Endothelial cell of umbilical vein (primary cell): ENCODE data around the gene C7. TPM values are rescaled to one million over a fixed set of nuclear protein-coding genes. Genes with fewer than 3 reads are reported as not detected.

ENCODE experiments used
- BruUV-seq: library from RNA; stranded (reverse); fragments of 400-500 nt; replicated peaks from 2 replicates; lab custom pipeline; 2021; lab: Mats Ljungman, UMichigan
- CTCF ChIA-PET: fragments of 300-600, 350-600 bp; sonication (Branson Sonifier 250); formaldehyde crosslinking; loops from one replicate; lab custom pipeline; 2021; ENCODE audit warnings: antibody characterized with exemption, inconsistent platforms; lab: Charles Lee
- POLR2A ChIA-PET: fragments of 300-600, 350-600 bp; sonication (Branson Sonifier 250); formaldehyde crosslinking; loops from one replicate; lab custom pipeline; 2021; ENCODE audit warnings: antibody characterized with exemption, inconsistent platforms; lab: Charles Lee
- DNase-seq: peaks from one replicate; pipeline ENCODE4 v3.0.0-alpha.2; 2011; ENCODE audit warnings: low read depth, low spot score
- FAIRE-seq: peaks from 2 replicates; lab custom pipeline; 2011; peaks lifted over from hg19 to GRCh38; lab: Jason Lieb, UNC
- H2AFZ ChIP-seq: 2 replicates; pipeline ENCODE4 v1.6.0; 2012; ENCODE audit warnings: low read depth, low read length, control low read depth, inconsistent platforms
- H3K27ac ChIP-seq: 2 replicates; pipeline ENCODE4 v1.5.1; 2011; ENCODE audit warnings: low read depth, mild to moderate bottlenecking, control low read depth, low read length, moderate library complexity; ENCODE audit not compliant: insufficient read depth
- H3K27me3 ChIP-seq, 2 experiments: 2 replicates each; pipeline versions ENCODE4 v1.6.0 to v1.6.1; 2011; ENCODE audit warnings: low read length in 2 of 2, mixed read lengths in 1 of 2; ENCODE audit not compliant: control insufficient read depth in 2 of 2, insufficient read depth in 2 of 2
- H3K36me3 ChIP-seq, 2 experiments: 2 replicates in 1 of 2; 3 replicates in 1 of 2; pipeline ENCODE4 v1.5.1; 2011; ENCODE audit warnings: low read length in 2 of 2, mild to moderate bottlenecking in 1 of 2, moderate library complexity in 1 of 2; ENCODE audit not compliant: control insufficient read depth in 2 of 2, insufficient read depth in 2 of 2; ENCODE audit errors: extremely low read depth in 1 of 2
- H3K4me1 ChIP-seq: 3 replicates; pipeline ENCODE4 v1.5.1; 2011; ENCODE audit warnings: mild to moderate bottlenecking, low read length; ENCODE audit not compliant: control insufficient read depth, insufficient read depth; ENCODE audit errors: extremely low read depth
- H3K4me2 ChIP-seq: 2 replicates; pipeline ENCODE4 v1.6.1; 2011; ENCODE audit warnings: low read length, control low read depth, mixed read lengths; ENCODE audit not compliant: insufficient read depth
- H3K4me3 ChIP-seq, 3 experiments: fragments of 200-600 bp in 1 of 3; sonication (generic), shearing (Covaris generic) in 1 of 3; replicated peaks in 1 of 3; 2 replicates each; pipeline ENCODE4 v1.5.1; 2011 to 2016; ENCODE audit warnings: control low read depth in 3 of 3, low read length in 3 of 3, mild to moderate bottlenecking in 2 of 3, inconsistent platforms in 1 of 3, low read depth in 1 of 3, moderate library complexity in 1 of 3; ENCODE audit not compliant: insufficient read depth in 1 of 3
- H3K79me2 ChIP-seq: 2 replicates; pipeline ENCODE4 v1.6.0; 2012; ENCODE audit warnings: low read length, inconsistent platforms; ENCODE audit not compliant: control insufficient read depth, insufficient read depth
- H3K9ac ChIP-seq: replicated peaks from 2 replicates; pipeline ENCODE3; 2011; ENCODE audit warnings: low read length, control low read depth; ENCODE audit not compliant: insufficient read depth; ENCODE audit errors: extremely low read depth
- H3K9me1 ChIP-seq: replicated peaks from 3 replicates; pipeline ENCODE4 v1.6.0; 2011; ENCODE audit warnings: mild to moderate bottlenecking, low read length; ENCODE audit not compliant: control insufficient read depth, insufficient read depth; ENCODE audit errors: extremely low read depth
- H3K9me3 ChIP-seq: replicated peaks from 2 replicates; pipeline ENCODE4 v1.5.1; 2012; ENCODE audit warnings: low read length, inconsistent platforms; ENCODE audit not compliant: control insufficient read depth, insufficient read depth
- H4K20me1 ChIP-seq: replicated peaks from 2 replicates; pipeline ENCODE3; 2011; ENCODE audit warnings: mild to moderate bottlenecking, low read length; ENCODE audit not compliant: control insufficient read depth, insufficient read depth; ENCODE audit errors: extremely low read depth
- EZH2 ChIP-seq: IDR thresholded peaks from 2 replicates; pipeline ENCODE4 v1.6.1; 2012; ENCODE audit warnings: borderline replicate concordance, low read depth, mild to moderate bottlenecking, moderate library complexity, low read length, inconsistent platforms; ENCODE audit not compliant: severe bottlenecking
- FOS ChIP-seq: IDR thresholded peaks from 2 replicates; pipeline ENCODE4 v1.6.1; 2011; ENCODE audit warnings: mild to moderate bottlenecking, low read length, moderate library complexity, borderline replicate concordance; ENCODE audit not compliant: insufficient read depth
- GATA2 ChIP-seq: IDR thresholded peaks from 2 replicates; pipeline ENCODE4 v1.7.0; 2011; ENCODE audit warnings: low read depth, mild to moderate bottlenecking, moderate library complexity, mixed read lengths, low read length; ENCODE audit not compliant: insufficient read length, insufficient read depth
- JUN ChIP-seq: IDR thresholded peaks from 2 replicates; pipeline ENCODE4 v1.6.1; 2011; ENCODE audit warnings: borderline replicate concordance, low read depth; ENCODE audit not compliant: insufficient read length, insufficient read depth
- MYC ChIP-seq: IDR thresholded peaks from one replicate; pipeline ENCODE4 v1.6.1; 2011; ENCODE audit warnings: mild to moderate bottlenecking, low read depth, low read length
- POLR2A ChIP-seq: IDR thresholded peaks from 2 replicates; pipeline ENCODE4 v1.6.1; 2012; ENCODE audit warnings: low read depth, mild to moderate bottlenecking, control low read depth, low read length
- POLR2AphosphoS5 ChIP-seq: IDR thresholded peaks from 2 replicates; pipeline ENCODE4 v1.6.1; 2012; ENCODE audit warnings: low read depth, mild to moderate bottlenecking, control low read depth, low read length, moderate library complexity; ENCODE audit not compliant: insufficient read depth
- dilution Hi-C: fragments of 300-500 bp; cut with MboI; formaldehyde crosslinking; loops from one replicate; pipeline ENCODE4 v1.15.0; 2019; ENCODE audit warnings: low sequenced_read_pairs; ENCODE audit not compliant: extremely low pct_ligation_motif_present
- intact Hi-C: fragments of 100-400 bp; cut with micrococcal nuclease; formaldehyde crosslinking; loops from one replicate; pipeline ENCODE4 v1.10.0; 2022
- polyA plus RNA-seq, 4 experiments: library from polyadenylated mRNA; depleted of rRNA in 3 of 4; stranded (reverse) in 3 of 4; unstranded in 1 of 4; fragments of >200 nt; gene quantifications; 2 replicates each; pipeline versions ENCODE4 v1.2.1 to v1.2.3, GENCODE V29; 2011 to 2012; ENCODE audit warnings: missing spikeins in 1 of 4
- total RNA-seq: library from RNA; stranded (reverse); gene quantifications from 2 replicates; pipeline ENCODE4 v1.2.3, GENCODE V29; 2021
- TF ChIP-seq, protein P1 (sequence below), 2 donors: IDR thresholded peaks; 1 replicate in 1 of 2; 2 replicates in 1 of 2; pipeline ENCODE4 v1.5.1; 2011; ENCODE audit warnings: low read length in 2 of 2, mild to moderate bottlenecking in 2 of 2, moderate library complexity in 2 of 2, control low read depth in 1 of 2, inconsistent platforms in 1 of 2, low read depth in 1 of 2; ENCODE audit not compliant: insufficient read depth in 1 of 2; ENCODE audit errors: extremely low read depth in 1 of 2
- TF ChIP-seq, protein P2 (sequence below): IDR thresholded peaks from 2 replicates; pipeline ENCODE4 v1.6.1; 2011; ENCODE audit not compliant: insufficient read depth, insufficient read length

The C7 gene
- total and polyA plus RNA-seq, 2 donors (not counting 3 experiments of a cell fraction or from before 2014, with no cell fraction given) = 0.08 to 0.29 TPM

GRCh38 chr5:40991981-40992559 lies 82.8 kb downstream of the C7 start:
- ChIA-PET CTCF (no interaction called here), POLR2A (no interaction called here)
- Histone ChIP-seq H3K9me3 (no peaks in the 10 kb centered on the region), H3K4me2 (no peak overlapping the region), H3K27ac (no peak overlapping the region), H3K9ac (no peak overlapping the region), H4K20me1 (no peaks in the 10 kb centered on the region), H3K4me3 (no peak overlapping the region), H3K27me3 (no peaks in the 10 kb centered on the region), H3K79me2 (no peaks in the 10 kb centered on the region), H3K4me1 (no peaks in the 10 kb centered on the region), H2AFZ (no peak overlapping the region), H3K9me1 (no peaks in the 10 kb centered on the region), H3K36me3 (no peaks in the 10 kb centered on the region)
- TF ChIP-seq EZH2 = no peak
- TF ChIP-seq MYC = no peak
- no peak for TF ChIP-seq FOS
- no peak for TF ChIP-seq GATA2
- TF ChIP-seq, protein P1, sequence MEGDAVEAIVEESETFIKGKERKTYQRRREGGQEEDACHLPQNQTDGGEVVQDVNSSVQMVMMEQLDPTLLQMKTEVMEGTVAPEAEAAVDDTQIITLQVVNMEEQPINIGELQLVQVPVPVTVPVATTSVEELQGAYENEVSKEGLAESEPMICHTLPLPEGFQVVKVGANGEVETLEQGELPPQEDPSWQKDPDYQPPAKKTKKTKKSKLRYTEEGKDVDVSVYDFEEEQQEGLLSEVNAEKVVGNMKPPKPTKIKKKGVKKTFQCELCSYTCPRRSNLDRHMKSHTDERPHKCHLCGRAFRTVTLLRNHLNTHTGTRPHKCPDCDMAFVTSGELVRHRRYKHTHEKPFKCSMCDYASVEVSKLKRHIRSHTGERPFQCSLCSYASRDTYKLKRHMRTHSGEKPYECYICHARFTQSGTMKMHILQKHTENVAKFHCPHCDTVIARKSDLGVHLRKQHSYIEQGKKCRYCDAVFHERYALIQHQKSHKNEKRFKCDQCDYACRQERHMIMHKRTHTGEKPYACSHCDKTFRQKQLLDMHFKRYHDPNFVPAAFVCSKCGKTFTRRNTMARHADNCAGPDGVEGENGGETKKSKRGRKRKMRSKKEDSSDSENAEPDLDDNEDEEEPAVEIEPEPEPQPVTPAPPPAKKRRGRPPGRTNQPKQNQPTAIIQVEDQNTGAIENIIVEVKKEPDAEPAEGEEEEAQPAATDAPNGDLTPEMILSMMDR (IDR thresholded peaks at IDR 0.05; ENCODE audit: extremely low read depth in 1 of 2, insufficient read depth in 1 of 2, low read depth in 1 of 2, low read length in 2 of 2) = no peak
- TF ChIP-seq, protein P2, sequence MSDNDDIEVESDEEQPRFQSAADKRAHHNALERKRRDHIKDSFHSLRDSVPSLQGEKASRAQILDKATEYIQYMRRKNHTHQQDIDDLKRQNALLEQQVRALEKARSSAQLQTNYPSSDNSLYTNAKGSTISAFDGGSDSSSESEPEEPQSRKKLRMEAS = no peak
- TF ChIP-seq JUN = no peak
- TF ChIP-seq POLR2AphosphoS5 = no peak
- no peak for TF ChIP-seq POLR2A
- intact Hi-C loops = no loop called here
- no TSS peak for BruUV-seq
- DNase-seq (no peak), FAIRE-seq (no peak)
- dilution Hi-C loops = no loop called here
